OCI-LY7 (cell line): Measurements from ENCODE around the gene NHS. TPM values are rescaled to one million over a fixed set of nuclear protein-coding genes. Genes with fewer than 3 reads are reported as not detected.

Experiments used
- BruUV-seq: library from RNA; stranded (reverse); fragments of 400-500 nt; replicated peaks from 2 replicates; lab custom pipeline; 2021; lab: Mats Ljungman, UMichigan
- CTCF ChIA-PET: fragments of 300-600 bp; sonication (Branson Sonifier 250); formaldehyde crosslinking; loops from one replicate; lab custom pipeline; 2022; ENCODE audit warnings: antibody characterized with exemption; ENCODE audit not compliant: unreplicated experiment; lab: Charles Lee
- POLR2A ChIA-PET: fragments of 300-600 bp; sonication (Branson Sonifier 250); formaldehyde crosslinking; loops from one replicate; lab custom pipeline; 2022; ENCODE audit warnings: antibody characterized with exemption; lab: Charles Lee
- DNase-seq: peaks from one replicate; pipeline ENCODE4 v3.0.0-alpha.2; 2015; ENCODE audit warnings: low spot score
- H2AFZ ChIP-seq: fragments of 200-600 bp; sonication (generic), shearing (Covaris generic); 2 replicates; pipeline ENCODE4 v1.6.1; 2014; ENCODE audit warnings: mild to moderate bottlenecking, antibody characterized with exemption, low read length, moderate library complexity
- H3K27ac ChIP-seq: fragments of 200-600 bp; sonication (generic); 2 replicates; pipeline ENCODE4 v1.5.1; 2014; ENCODE audit warnings: mixed run types, low read depth, mild to moderate bottlenecking, moderate library complexity, low read length, inconsistent platforms; ENCODE audit not compliant: poor library complexity, severe bottlenecking
- H3K36me3 ChIP-seq: fragments of 200-600 bp; sonication (generic); 2 replicates; pipeline ENCODE4 v1.6.1; 2014; ENCODE audit warnings: mild to moderate bottlenecking, antibody characterized with exemption, low read length, moderate library complexity, mixed read lengths; ENCODE audit not compliant: insufficient read depth
- H3K4me1 ChIP-seq: fragments of 200-600 bp; sonication (generic); 2 replicates; pipeline ENCODE4 v1.5.1; 2014; ENCODE audit warnings: mild to moderate bottlenecking, low read length; ENCODE audit not compliant: insufficient read depth, poor library complexity, severe bottlenecking
- H3K4me2 ChIP-seq: fragments of 200-600 bp; sonication (generic); 2 replicates; pipeline ENCODE4 v1.6.1; 2014; ENCODE audit warnings: mild to moderate bottlenecking, low read length
- H3K4me3 ChIP-seq: fragments of 200-600 bp; sonication (generic); 2 replicates; pipeline ENCODE4 v1.5.1; 2014; ENCODE audit warnings: mild to moderate bottlenecking, low read depth, low read length; ENCODE audit not compliant: poor library complexity, severe bottlenecking
- H3K79me2 ChIP-seq: fragments of 200-600 bp; sonication (generic); 2 replicates; pipeline ENCODE4 v1.6.1; 2016; ENCODE audit warnings: low read depth, mild to moderate bottlenecking, low read length, moderate library complexity, mixed read lengths; ENCODE audit not compliant: insufficient read depth
- H3K9me2 ChIP-seq: fragments of 200-600 bp; sonication (generic); 2 replicates; pipeline ENCODE4 v1.6.1; 2016; ENCODE audit warnings: mild to moderate bottlenecking, low read length, mixed read lengths; ENCODE audit not compliant: insufficient read depth
- H3K9me3 ChIP-seq: fragments of 200-600 bp; sonication (generic); 2 replicates; pipeline ENCODE4 v1.6.1; 2014; ENCODE audit warnings: mild to moderate bottlenecking, mixed run types, low read length, mixed read lengths
- H4K20me1 ChIP-seq: fragments of 200-600 bp; sonication (generic); 2 replicates; pipeline ENCODE4 v1.6.1; 2014; ENCODE audit warnings: mild to moderate bottlenecking, antibody characterized with exemption, low read length, moderate library complexity, mixed read lengths; ENCODE audit not compliant: insufficient read depth
- CTCF ChIP-seq: fragments of 200-600 bp; sonication (generic); conservative IDR thresholded peaks from 2 replicates; pipeline ENCODE4 v1.5.1; 2014; ENCODE audit warnings: mild to moderate bottlenecking, antibody characterized with exemption, low read length, moderate library complexity, mixed read lengths
- EZH2phosphoT487 ChIP-seq: fragments of 200-600 bp; sonication (generic); IDR thresholded peaks from 2 replicates; pipeline ENCODE4 v1.6.1; 2018; ENCODE audit warnings: low read depth, borderline replicate concordance, mild to moderate bottlenecking, mixed run types, antibody characterized with exemption, low read length, moderate library complexity, mixed read lengths
- intact Hi-C: fragments of 100-400 bp; cut with micrococcal nuclease; formaldehyde crosslinking; loops from one replicate; pipeline ENCODE4 v1.10.0; 2022; ENCODE audit not compliant: unreplicated experiment
- total RNA-seq, 2 experiments: library from RNA; depleted of rRNA in 1 of 2; stranded (reverse); fragments of >200 nt in 1 of 2; shearing (Covaris generic) in 1 of 2; gene quantifications; 2 replicates each; pipeline ENCODE4 v1.2.3, GENCODE V29; 2014 to 2022

Gene NHS
- total RNA-seq, 2 experiments from 2014 or later = not detected

GRCh38 chrX:17736478-17736855 lies 361.5 kb downstream of the NHS start:
- Histone ChIP-seq H3K4me2 (no peak overlapping the region), H4K20me1 (no peaks in the 10 kb centered on the region), H3K4me1 (no peaks in the 10 kb centered on the region), H3K9me2 (no peaks in the 10 kb centered on the region), H3K9me3 (no peaks in the 10 kb centered on the region), H2AFZ (no peak overlapping the region), H3K4me3 (no peak overlapping the region), H3K79me2 (no peaks in the 10 kb centered on the region), H3K36me3 (no peaks in the 10 kb centered on the region), H3K27ac (no peak overlapping the region)
- ChIA-PET POLR2A (no interaction called here), CTCF (no interaction called here)
- no peak for TF ChIP-seq EZH2phosphoT487
- TF ChIP-seq CTCF = no peak
- intact Hi-C loops = no loop called here
- DNase-seq = no peak
- no TSS peak for BruUV-seq

- no peak for DNase-seq
- no peaks in the 10 kb centered on the region for H3K79me2 ChIP-seq
- TF ChIP-seq EZH2phosphoT487 (no peak), CTCF (no peak)
- no peak within 1 kb of the TSS for H3K27ac ChIP-seq
- H4K20me1 ChIP-seq = no peaks in the 10 kb centered on the region
- no peaks in the 10 kb centered on the region for H3K9me3 ChIP-seq
- no peaks in the 10 kb centered on the region for H3K9me2 ChIP-seq
- ChIA-PET POLR2A (no interaction called here), CTCF (no interaction called here)
- H3K4me3 ChIP-seq = no peak within 1 kb of the TSS
- intact Hi-C loops = no loop called here
- BruUV-seq = no TSS peak
- no peaks in the 10 kb centered on the region for H3K36me3 ChIP-seq
- no peaks in the 10 kb centered on the region for H3K4me1 ChIP-seq
- H2AFZ ChIP-seq = no peak within 1 kb of the TSS
- H3K4me2 ChIP-seq = no peak within 1 kb of the TSS
These were observed 362.1 kb downstream of the NHS start, which contains the start of gene SCML1 for GRCh38 chrX:17736856-17737709. SCML1 (plus strand) TSS chrX:17737493; CDS start chrX:17744187, 6,694 bp downstream.

- CTCF ChIA-PET = no interaction called here
- intact Hi-C loops = no loop called here
- H3K27ac ChIP-seq = no peak overlapping the region
- no peaks in the 10 kb centered on the region for H3K9me3 ChIP-seq
- no peak overlapping the region for H3K4me3 ChIP-seq
- POLR2A ChIA-PET = no interaction called here
- no TSS peak for BruUV-seq
- H3K79me2 ChIP-seq = no peaks in the 10 kb centered on the region
- no peaks in the 10 kb centered on the region for H3K9me2 ChIP-seq
- no peaks in the 10 kb centered on the region for H3K36me3 ChIP-seq
- no peak overlapping the region for H2AFZ ChIP-seq
- no peaks in the 10 kb centered on the region for H3K4me1 ChIP-seq
- no peak overlapping the region for H3K4me2 ChIP-seq
- H4K20me1 ChIP-seq = no peaks in the 10 kb centered on the region
- no peak for TF ChIP-seq CTCF
- TF ChIP-seq EZH2phosphoT487 = no peak
- DNase-seq = no peak
These were observed 362.6 kb downstream of the NHS start for GRCh38 chrX:17737710-17737985.
